HAP-1 (cell line): ENCODE measurements around the gene XPO6.

Experiments used
- DNase-seq, 2 experiments: peaks; one replicate each; pipeline ENCODE4 v3.0.0-alpha.2; 2016 to 2020; ENCODE audit warnings: low spot score in 2 of 2
- H3K27me3 ChIP-seq: fragments of 250-450 bp; sonication (Bioruptor Pico); 2 replicates; pipeline ENCODE4 v1.5.1; 2020; ENCODE audit warnings: low read depth, mild to moderate bottlenecking, moderate library complexity
- H3K36me3 ChIP-seq: fragments of 250-450 bp; sonication (Bioruptor Pico); replicated peaks from 2 replicates; pipeline ENCODE4 v1.5.1; 2020; ENCODE audit warnings: mild to moderate bottlenecking
- H3K4me1 ChIP-seq: fragments of 250-450 bp; sonication (Bioruptor Pico); 2 replicates; pipeline ENCODE4 v1.5.1; 2020; ENCODE audit warnings: mild to moderate bottlenecking
- H3K4me3 ChIP-seq: fragments of 250-450 bp; sonication (Bioruptor Pico); 2 replicates; pipeline ENCODE4 v1.5.1; 2020; ENCODE audit warnings: mild to moderate bottlenecking, moderate library complexity
- H3K9me3 ChIP-seq: fragments of 250-450 bp; sonication (Bioruptor Pico); 2 replicates; pipeline ENCODE4 v1.5.1; 2020; ENCODE audit warnings: mild to moderate bottlenecking, moderate library complexity
- in situ Hi-C: fragments of 300-500 bp; cut with MboI; formaldehyde crosslinking; loops from 3 replicates; pipeline ENCODE4 v1.14.3; 2020; ENCODE audit warnings: low sequenced_read_pairs, inconsistent platforms, mixed read lengths

Gene XPO6

DNA sequence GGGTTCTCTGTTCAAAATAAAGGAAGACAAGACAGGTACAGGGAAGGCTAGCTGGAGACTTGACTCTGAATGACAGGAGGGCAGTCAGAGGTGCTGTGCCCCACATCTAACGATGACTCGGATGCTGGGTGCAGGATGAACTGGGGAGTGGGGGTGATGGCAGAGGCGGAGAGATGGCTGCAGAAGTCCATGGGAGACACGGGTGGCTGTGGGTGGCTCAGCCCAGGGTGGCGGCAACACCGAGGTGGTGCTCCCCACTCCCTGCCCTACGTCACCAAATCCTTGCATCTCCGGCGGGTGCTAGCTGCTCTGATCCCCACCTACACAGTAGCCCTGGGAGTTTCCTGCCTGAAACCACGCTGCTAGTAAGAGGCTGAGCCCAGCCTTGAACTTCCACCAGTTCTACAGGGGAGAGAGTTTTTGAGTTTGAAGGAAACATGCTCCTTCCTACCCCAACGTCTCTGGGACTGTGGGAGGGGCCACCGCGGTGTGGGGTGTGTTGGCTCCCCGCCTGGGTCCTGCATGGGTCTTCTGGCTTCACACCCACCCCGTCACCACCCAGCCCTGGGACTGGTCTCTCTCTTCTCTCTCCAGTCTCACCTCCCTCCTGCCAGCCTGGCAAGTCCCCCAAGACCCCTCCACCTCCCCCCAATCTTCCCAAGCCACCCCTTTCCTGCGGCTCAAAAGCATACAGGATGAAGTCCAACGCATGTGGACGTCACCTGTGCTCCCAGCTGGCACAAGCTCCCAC is 152.8 kb downstream of the XPO6 start:
- Histone ChIP-seq H3K4me3 (no peak overlapping the region), H3K9me3 (no peaks in the 10 kb centered on the region), H3K4me1 (no peaks in the 10 kb centered on the region), H3K36me3 (no peaks in the 10 kb centered on the region), H3K27me3 (peaks cover 45% of the 10 kb centered on the region)
- DNase-seq = no peak
- in situ Hi-C loops = loop anchor here (25.0 kb wide), 1 partner anchor 447 kb away; no protein-coding TSS in a partner anchor

- no peaks in the 10 kb centered on the region for H3K9me3 ChIP-seq
- H3K36me3 ChIP-seq = no peaks in the 10 kb centered on the region
- no peak for DNase-seq
- H3K27me3 ChIP-seq = peaks cover 43% of the 10 kb centered on the region
- H3K4me3 ChIP-seq = no peak overlapping the region
- H3K4me1 ChIP-seq = no peaks in the 10 kb centered on the region
- in situ Hi-C loops = loop anchor here (25.0 kb wide), 1 partner anchor 446 kb away; no protein-coding TSS in a partner anchor
Measured at GRCh38 chr16:28057949-28058348, 153.8 kb downstream of the XPO6 start.

- no peaks in the 10 kb centered on the region for H3K4me1 ChIP-seq
- no peak for DNase-seq
- 0 out of 2 replicates have a peak, but pooled peaks cover 5% of the 10 kb centered on the region for H3K27me3 ChIP-seq
- no peak overlapping the region for H3K4me3 ChIP-seq
- in situ Hi-C loops = loop anchor here (25.0 kb wide), 1 partner anchor 441 kb away; no protein-coding TSS in a partner anchor
- H3K9me3 ChIP-seq = no peaks in the 10 kb centered on the region
- no peaks in the 10 kb centered on the region for H3K36me3 ChIP-seq
Measured at GRCh38 chr16:28053461-28053860, 158.3 kb downstream of the XPO6 start.

DNA sequence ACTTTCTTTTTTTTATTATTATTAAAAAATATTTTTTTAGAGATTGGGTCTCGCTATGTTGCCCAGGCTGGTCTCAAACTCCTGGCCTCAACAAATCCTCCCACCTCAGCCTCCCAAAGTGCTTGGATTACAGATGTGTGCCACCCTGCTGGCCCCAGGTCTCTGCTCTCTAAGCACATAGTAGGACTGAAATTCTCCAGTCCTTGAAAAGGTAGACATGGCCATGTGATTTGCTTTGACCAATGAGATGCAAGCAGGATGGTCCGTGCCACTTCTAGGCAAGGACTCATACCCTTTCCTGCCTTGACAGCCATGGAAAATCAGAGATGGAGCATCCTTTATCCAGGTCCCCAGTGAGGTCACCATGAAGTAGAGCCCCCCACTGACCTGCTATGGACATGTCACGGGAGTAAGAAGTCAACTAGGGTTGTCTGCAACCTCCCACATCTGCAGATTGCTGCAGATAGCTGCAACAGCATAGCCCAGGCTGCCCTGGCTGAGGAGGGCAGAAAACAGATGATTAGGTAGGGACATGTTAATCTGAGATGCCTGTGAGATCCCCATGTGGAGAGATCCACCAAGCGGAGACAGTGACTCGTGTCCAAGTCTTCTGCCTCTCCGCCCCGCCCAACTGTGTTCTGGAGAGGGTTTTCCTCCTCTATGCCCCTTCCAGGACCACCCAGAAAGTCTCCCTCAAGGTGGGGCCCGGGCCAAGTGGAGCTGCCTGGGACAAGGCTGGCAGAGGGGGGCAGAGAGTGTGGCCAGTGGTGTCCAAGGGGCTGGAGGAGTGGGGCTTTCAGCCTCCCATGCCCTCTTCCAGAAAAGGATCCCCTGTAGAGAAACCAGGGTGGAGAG is 159.3 kb downstream of the XPO6 start:
- H3K9me3 ChIP-seq = no peaks in the 10 kb centered on the region
- in situ Hi-C loops = loop anchor here (25.0 kb wide), 1 partner anchor 440 kb away; no protein-coding TSS in a partner anchor
- H3K27me3 ChIP-seq = 0 out of 2 replicates have a peak, but pooled peaks cover 2% of the 10 kb centered on the region
- no peaks in the 10 kb centered on the region for H3K4me1 ChIP-seq
- H3K4me3 ChIP-seq = no peak overlapping the region
- H3K36me3 ChIP-seq = no peaks in the 10 kb centered on the region
- no peak for DNase-seq

- H3K4me1 ChIP-seq = no peaks in the 10 kb centered on the region
- in situ Hi-C loops = loop anchor here (25.0 kb wide), 1 partner anchor 439 kb away; no protein-coding TSS in a partner anchor
- 0 out of 2 replicates have a peak, but pooled peaks cover 2% of the 10 kb centered on the region for H3K27me3 ChIP-seq
- H3K4me3 ChIP-seq = no peak overlapping the region
- H3K36me3 ChIP-seq = no peaks in the 10 kb centered on the region
- no peaks in the 10 kb centered on the region for H3K9me3 ChIP-seq
- no peak for DNase-seq
Measured at GRCh38 chr16:28051486-28051885, 160.3 kb downstream of the XPO6 start.
